Vagina (tissue), 2 donors: ENCODE results near the gene ADGRL3. TPM values are rescaled to one million over a fixed set of nuclear protein-coding genes. Genes with fewer than 3 reads are reported as not detected.
"Not testable (repeated sequence)": the region's sequence is repeated elsewhere in the genome, so short reads cannot be mapped to it uniquely, and the experiment has no call there.

Source experiments
- DNase-seq, 2 donors: peaks; one replicate each; pipeline ENCODE4 v3.0.0-alpha.2; 2017; ENCODE audit errors: extremely low spot score in 2 of 2
- H3K27ac ChIP-seq: fragments of 200-600 bp; sonication (generic); one replicate; pipeline ENCODE4 v1.5.1; 2019
- H3K27me3 ChIP-seq: fragments of 200-600 bp; sonication (generic); one replicate; pipeline ENCODE4 v1.5.1; 2019
- H3K36me3 ChIP-seq, 2 donors: fragments of 200-600 bp; sonication (generic); one replicate each; pipeline ENCODE4 v1.5.1; 2017 to 2019
- H3K4me1 ChIP-seq: fragments of 200-600 bp; sonication (generic); one replicate; pipeline ENCODE4 v1.5.1; 2019
- H3K4me3 ChIP-seq, 2 donors: fragments of 200-600 bp; sonication (generic); 1 replicate in 1 of 2; 2 replicates in 1 of 2; pipeline ENCODE4 v1.5.1; 2016 to 2019
- H3K9me3 ChIP-seq: fragments of 200-600 bp; sonication (generic); one replicate; pipeline ENCODE4 v1.5.1; 2019
- POLR2A ChIP-seq, 2 donors: fragments of 450-650 bp; IDR thresholded peaks; one replicate each; pipeline ENCODE4 v1.6.1; 2017; ENCODE audit warnings: antibody characterized with exemption in 2 of 2, mild to moderate bottlenecking in 2 of 2, moderate library complexity in 2 of 2
- POLR2AphosphoS5 ChIP-seq, 2 donors: sonication (generic); formaldehyde crosslinking; IDR thresholded peaks; one replicate each; pipeline ENCODE4 v1.9.0; 2017; ENCODE audit warnings: antibody characterized with exemption in 2 of 2, mild to moderate bottlenecking in 2 of 2, low read depth in 1 of 2; ENCODE audit not compliant: insufficient read depth in 1 of 2
- intact Hi-C: fragments of 100-400 bp; cut with DNase I; formaldehyde crosslinking; loops from one replicate; pipeline ENCODE4 v1.15.1; 2023
- total RNA-seq: library from RNA; depleted of rRNA; stranded (reverse); fragments of >200 nt; gene quantifications from one replicate; pipeline ENCODE4 v1.2.3, GENCODE V29; 2016
- TF ChIP-seq, protein P1 (sequence below), 3 experiments: fragments of 450-650 bp in 2 of 3; fragments of 200-600 bp in 1 of 3; sonication (generic) in 1 of 3; IDR thresholded peaks; one replicate each; pipeline ENCODE4 v1.5.1; 2017 to 2019; ENCODE audit warnings: antibody characterized with exemption in 3 of 3, mild to moderate bottlenecking in 2 of 3, moderate library complexity in 2 of 3

Gene ADGRL3
- total RNA-seq, 1 donor from 2014 or later: 16.9 TPM

DNA sequence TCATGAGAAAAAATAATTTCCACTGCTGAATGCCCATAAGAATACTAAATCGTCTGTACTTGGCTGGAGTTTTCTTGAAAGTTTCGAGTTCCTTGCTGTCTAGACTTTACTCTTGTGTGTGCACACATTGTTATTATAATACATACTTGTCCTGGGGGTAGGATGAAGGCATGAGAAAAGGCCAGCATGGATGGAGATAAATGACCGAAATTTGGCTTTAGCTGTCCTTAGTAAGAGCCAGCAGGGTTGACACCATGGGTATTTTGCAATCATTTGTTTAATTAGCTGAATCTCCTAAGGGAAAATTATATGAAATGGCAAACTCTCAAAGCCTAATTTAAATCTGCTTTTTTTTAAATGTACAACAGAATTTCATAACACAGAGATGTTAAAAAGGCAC lies 641.6 kb downstream of the ADGRL3 start:
- no peak overlapping the region for H3K27ac ChIP-seq
- no peaks in the 10 kb centered on the region for H3K9me3 ChIP-seq
- no peaks in the 10 kb centered on the region for H3K4me1 ChIP-seq
- no peak overlapping the region for H3K4me3 ChIP-seq
- TF ChIP-seq POLR2AphosphoS5 (IDR thresholded peaks at IDR 0.05; ENCODE audit: insufficient read depth in 1 of 2, low read depth in 1 of 2): no peak
- TF ChIP-seq, protein P1, sequence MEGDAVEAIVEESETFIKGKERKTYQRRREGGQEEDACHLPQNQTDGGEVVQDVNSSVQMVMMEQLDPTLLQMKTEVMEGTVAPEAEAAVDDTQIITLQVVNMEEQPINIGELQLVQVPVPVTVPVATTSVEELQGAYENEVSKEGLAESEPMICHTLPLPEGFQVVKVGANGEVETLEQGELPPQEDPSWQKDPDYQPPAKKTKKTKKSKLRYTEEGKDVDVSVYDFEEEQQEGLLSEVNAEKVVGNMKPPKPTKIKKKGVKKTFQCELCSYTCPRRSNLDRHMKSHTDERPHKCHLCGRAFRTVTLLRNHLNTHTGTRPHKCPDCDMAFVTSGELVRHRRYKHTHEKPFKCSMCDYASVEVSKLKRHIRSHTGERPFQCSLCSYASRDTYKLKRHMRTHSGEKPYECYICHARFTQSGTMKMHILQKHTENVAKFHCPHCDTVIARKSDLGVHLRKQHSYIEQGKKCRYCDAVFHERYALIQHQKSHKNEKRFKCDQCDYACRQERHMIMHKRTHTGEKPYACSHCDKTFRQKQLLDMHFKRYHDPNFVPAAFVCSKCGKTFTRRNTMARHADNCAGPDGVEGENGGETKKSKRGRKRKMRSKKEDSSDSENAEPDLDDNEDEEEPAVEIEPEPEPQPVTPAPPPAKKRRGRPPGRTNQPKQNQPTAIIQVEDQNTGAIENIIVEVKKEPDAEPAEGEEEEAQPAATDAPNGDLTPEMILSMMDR (IDR thresholded peaks at IDR 0.05): no peak
- no peak for TF ChIP-seq POLR2A (IDR thresholded peaks at IDR 0.05)
- no peak for DNase-seq
- no peaks in the 10 kb centered on the region for H3K36me3 ChIP-seq
- H3K27me3 ChIP-seq: no peaks in the 10 kb centered on the region
- intact Hi-C loops: no loop called here

DNA sequence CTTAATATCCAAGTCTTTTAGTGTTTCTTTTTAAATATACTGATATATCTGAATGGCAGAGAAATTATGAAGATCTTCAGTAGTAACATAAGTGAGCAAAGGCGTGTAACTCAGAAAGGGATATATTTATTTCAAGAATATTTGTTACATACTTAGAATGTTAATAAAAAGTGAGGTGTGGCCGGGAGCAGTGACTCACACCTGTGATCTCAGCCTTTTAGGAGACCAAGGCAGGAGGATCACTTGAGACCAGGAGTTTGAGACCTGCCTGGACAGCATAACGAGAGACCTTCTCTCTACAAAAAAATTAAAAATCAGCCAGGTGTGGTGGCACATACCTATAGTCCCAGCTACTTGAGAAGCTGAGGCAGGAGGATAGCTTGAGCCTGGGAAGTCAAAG lies 651.0 kb downstream of the ADGRL3 start:
- TF ChIP-seq POLR2AphosphoS5 (IDR thresholded peaks at IDR 0.05; ENCODE audit: insufficient read depth in 1 of 2, low read depth in 1 of 2) (no peak), POLR2A (IDR thresholded peaks at IDR 0.05) (no peak)
- TF ChIP-seq, protein P1 (IDR thresholded peaks at IDR 0.05): no peak
- Histone ChIP-seq H3K36me3 (no peaks in the 10 kb centered on the region), H3K4me3 (no peak overlapping the region), H3K27ac (no peak overlapping the region), H3K9me3 (no peaks in the 10 kb centered on the region), H3K27me3 (no peaks in the 10 kb centered on the region), H3K4me1 (no peaks in the 10 kb centered on the region)
- intact Hi-C loops: no loop called here
- DNase-seq: no peak

DNA sequence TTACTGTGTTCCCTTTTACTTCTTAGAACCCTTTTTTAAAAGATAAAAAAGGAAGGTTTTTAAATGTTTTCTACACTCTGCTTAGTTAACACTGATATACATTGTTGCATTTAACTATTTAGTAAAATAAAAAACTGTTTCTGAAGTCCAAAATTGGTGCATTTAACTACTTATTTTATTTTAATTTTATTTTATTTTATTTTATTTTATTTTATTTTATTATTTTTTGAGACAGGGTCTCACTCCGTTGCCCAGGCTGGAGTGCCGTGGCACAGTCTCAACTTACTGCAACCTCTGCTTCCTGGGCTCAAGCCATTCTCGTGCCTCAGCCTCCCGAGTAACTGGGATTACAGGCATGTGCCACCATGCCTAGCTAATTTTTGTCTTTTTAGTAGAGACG lies 652.0 kb downstream of the ADGRL3 start:
- H3K4me1 ChIP-seq, H3K36me3 ChIP-seq, intact Hi-C loops, H3K9me3 ChIP-seq, H3K4me3 ChIP-seq, H3K27ac ChIP-seq, DNase-seq, H3K27me3 ChIP-seq: not testable (repeated sequence)

DNA sequence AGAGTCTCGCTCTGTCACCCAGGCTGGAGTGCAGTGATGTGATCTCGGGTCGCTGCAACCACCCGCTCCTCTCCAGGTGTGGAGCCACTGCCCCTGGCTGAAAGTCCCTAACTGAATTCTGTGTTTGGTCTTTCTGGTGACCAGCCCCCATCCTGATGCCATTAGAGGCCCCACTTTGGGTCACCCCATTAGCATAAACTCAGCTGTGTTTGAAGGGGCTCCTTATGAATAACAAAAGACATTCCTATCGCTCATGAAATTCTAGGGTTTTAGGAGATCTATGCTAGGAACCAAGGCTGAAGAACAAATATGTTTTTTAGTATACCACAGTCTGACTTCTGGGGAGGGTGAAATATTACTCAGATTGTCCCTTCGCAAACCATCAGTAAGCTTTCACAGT lies 652.9 kb downstream of the ADGRL3 start:
- intact Hi-C loops: no loop called here
- H3K9me3 ChIP-seq: no peaks in the 10 kb centered on the region
- TF ChIP-seq, protein P1 (IDR thresholded peaks at IDR 0.05): no peak
- no peak for TF ChIP-seq POLR2A (IDR thresholded peaks at IDR 0.05)
- TF ChIP-seq POLR2AphosphoS5 (IDR thresholded peaks at IDR 0.05; ENCODE audit: insufficient read depth in 1 of 2, low read depth in 1 of 2): no peak
- H3K36me3 ChIP-seq: no peaks in the 10 kb centered on the region
- H3K4me1 ChIP-seq: no peaks in the 10 kb centered on the region
- no peaks in the 10 kb centered on the region for H3K27me3 ChIP-seq
- DNase-seq: no peak
- no peak overlapping the region for H3K27ac ChIP-seq
- H3K4me3 ChIP-seq: no peak overlapping the region

DNA sequence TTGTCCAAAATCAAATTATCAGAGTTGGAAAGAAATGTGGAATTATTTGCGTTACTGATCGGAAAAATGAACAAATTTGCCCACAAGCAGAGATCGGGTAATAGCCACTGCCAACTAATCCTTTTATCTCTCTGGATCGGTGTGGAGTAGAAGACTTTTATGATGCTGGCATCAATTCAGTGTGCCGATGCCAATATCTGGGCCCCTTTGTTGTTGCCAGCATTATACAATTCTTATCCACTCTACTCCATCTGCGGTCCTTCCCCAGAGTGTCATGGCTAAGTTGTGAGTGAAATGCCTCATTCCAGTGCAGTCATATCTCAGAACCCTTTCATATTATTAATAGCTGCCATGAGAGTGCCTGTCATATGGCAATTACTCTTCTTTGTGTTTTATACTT lies 660.2 kb downstream of the ADGRL3 start:
- H3K27ac ChIP-seq: no peak overlapping the region
- no peaks in the 10 kb centered on the region for H3K27me3 ChIP-seq
- no peaks in the 10 kb centered on the region for H3K36me3 ChIP-seq
- H3K4me1 ChIP-seq: no peaks in the 10 kb centered on the region
- TF ChIP-seq POLR2AphosphoS5 (IDR thresholded peaks at IDR 0.05; ENCODE audit: insufficient read depth in 1 of 2, low read depth in 1 of 2) (no peak), POLR2A (IDR thresholded peaks at IDR 0.05) (no peak)
- TF ChIP-seq, protein P1 (IDR thresholded peaks at IDR 0.05): no peak
- DNase-seq: no peak
- intact Hi-C loops: no loop called here
- H3K9me3 ChIP-seq: no peaks in the 10 kb centered on the region
- H3K4me3 ChIP-seq: no peak overlapping the region

DNA sequence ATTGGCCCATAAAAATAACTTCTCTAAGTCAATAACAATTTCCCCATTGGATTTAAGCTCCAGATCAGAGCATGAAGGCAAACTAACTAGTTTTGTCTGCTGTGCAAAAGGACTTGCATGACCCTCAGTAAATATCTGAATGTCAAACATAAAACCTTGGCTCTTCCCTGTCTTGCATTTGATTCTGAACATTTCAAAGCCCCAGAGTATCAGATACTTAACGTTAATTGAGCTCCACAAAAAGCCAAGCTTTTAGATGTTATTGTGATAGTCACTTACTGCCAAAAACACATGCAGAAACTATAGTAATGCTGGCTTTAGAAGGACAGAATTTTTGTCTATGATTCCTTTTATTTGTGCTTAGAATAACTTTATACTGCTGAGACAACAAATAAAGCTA lies 664.2 kb downstream of the ADGRL3 start:
- Histone ChIP-seq H3K36me3 (no peaks in the 10 kb centered on the region), H3K9me3 (no peaks in the 10 kb centered on the region), H3K4me3 (no peak overlapping the region), H3K27ac (no peak overlapping the region), H3K4me1 (no peaks in the 10 kb centered on the region), H3K27me3 (no peaks in the 10 kb centered on the region)
- DNase-seq: no peak
- intact Hi-C loops: no loop called here
- TF ChIP-seq POLR2AphosphoS5 (IDR thresholded peaks at IDR 0.05; ENCODE audit: insufficient read depth in 1 of 2, low read depth in 1 of 2) (no peak), POLR2A (IDR thresholded peaks at IDR 0.05) (no peak)
- TF ChIP-seq, protein P1 (IDR thresholded peaks at IDR 0.05): no peak
